A673 (cell line): ENCODE data around the gene HPCAL4. TPM values are rescaled to one million over a fixed set of nuclear protein-coding genes. Genes with fewer than 3 reads are reported as not detected.

Experiments used
- BruUV-seq: library from RNA; stranded (reverse); fragments of 400-500 nt; replicated peaks from 2 replicates; lab custom pipeline; 2021; lab: Mats Ljungman, UMichigan
- CTCF ChIA-PET: fragments of 300-600 bp; sonication (Branson Sonifier 250); formaldehyde crosslinking; loops from one replicate; lab custom pipeline; 2022; ENCODE audit warnings: antibody characterized with exemption; lab: Charles Lee
- POLR2A ChIA-PET: fragments of 300-600 bp; sonication (Branson Sonifier 250); formaldehyde crosslinking; loops from one replicate; lab custom pipeline; 2022; ENCODE audit warnings: antibody characterized with exemption; ENCODE audit not compliant: low non-redundant PET; lab: Charles Lee
- DNase-seq: peaks from one replicate; pipeline ENCODE4 v3.0.0-alpha.2; 2015; ENCODE audit warnings: low spot score
- H3K27ac ChIP-seq: fragments of 200-600 bp; sonication (generic); 2 replicates; pipeline ENCODE4 v1.5.1; 2016; ENCODE audit warnings: mixed run types, low read depth, mild to moderate bottlenecking, mixed read lengths, antibody characterized with exemption, low read length; ENCODE audit not compliant: poor library complexity, severe bottlenecking
- H3K27me3 ChIP-seq: fragments of 200-600 bp; sonication (generic); replicated peaks from 2 replicates; pipeline ENCODE4 v1.6.1; 2017; ENCODE audit warnings: mixed run types, low read depth, mild to moderate bottlenecking, mixed read lengths, antibody characterized with exemption, low read length; ENCODE audit not compliant: insufficient read depth, poor library complexity
- H3K36me3 ChIP-seq: fragments of 200-600 bp; sonication (generic); 2 replicates; pipeline ENCODE4 v1.6.1; 2016; ENCODE audit warnings: mixed run types, mild to moderate bottlenecking, mixed read lengths, antibody characterized with exemption, low read length; ENCODE audit not compliant: insufficient read depth, poor library complexity, severe bottlenecking
- H3K4me1 ChIP-seq: fragments of 200-600 bp; sonication (generic); 2 replicates; pipeline ENCODE4 v1.6.1; 2017; ENCODE audit warnings: mixed run types, mild to moderate bottlenecking, mixed read lengths, antibody characterized with exemption, low read length; ENCODE audit not compliant: insufficient read depth, poor library complexity, severe bottlenecking
- H3K4me3 ChIP-seq: fragments of 200-600 bp; sonication (generic); 2 replicates; pipeline ENCODE4 v1.5.1; 2016; ENCODE audit warnings: low read depth, mixed run types, mild to moderate bottlenecking, mixed read lengths, low read length; ENCODE audit not compliant: poor library complexity, severe bottlenecking
- H3K9me3 ChIP-seq: fragments of 200-600 bp; sonication (generic); 2 replicates; pipeline ENCODE4 v1.6.1; 2016; ENCODE audit warnings: mixed run types, low read depth, mild to moderate bottlenecking, mixed read lengths, antibody characterized with exemption, low read length; ENCODE audit not compliant: poor library complexity, severe bottlenecking
- EZH2 ChIP-seq: fragments of 200-600 bp; sonication (generic); IDR thresholded peaks from 2 replicates; pipeline ENCODE4 v1.6.1; 2017; ENCODE audit warnings: borderline replicate concordance, low read depth, mild to moderate bottlenecking, mixed read lengths, antibody characterized with exemption, low read length; ENCODE audit not compliant: poor library complexity, severe bottlenecking
- intact Hi-C: fragments of 100-400 bp; cut with micrococcal nuclease; formaldehyde crosslinking; loops from one replicate; pipeline ENCODE4 v1.10.0; 2022; ENCODE audit not compliant: unreplicated experiment
- total RNA-seq: library from RNA; stranded (reverse); gene quantifications from 2 replicates; pipeline ENCODE4 v1.2.3, GENCODE V29; 2021
- TF ChIP-seq, protein P1 (sequence below): fragments of 300-800, 200-600 bp; sonication (generic); conservative IDR thresholded peaks from 2 replicates; pipeline ENCODE4 v1.5.1; 2017; ENCODE audit warnings: low read depth, mild to moderate bottlenecking, antibody characterized with exemption, low read length, moderate library complexity, mixed read lengths

Gene HPCAL4
- total RNA-seq, 1 experiment from 2014 or later: not detected

DNA sequence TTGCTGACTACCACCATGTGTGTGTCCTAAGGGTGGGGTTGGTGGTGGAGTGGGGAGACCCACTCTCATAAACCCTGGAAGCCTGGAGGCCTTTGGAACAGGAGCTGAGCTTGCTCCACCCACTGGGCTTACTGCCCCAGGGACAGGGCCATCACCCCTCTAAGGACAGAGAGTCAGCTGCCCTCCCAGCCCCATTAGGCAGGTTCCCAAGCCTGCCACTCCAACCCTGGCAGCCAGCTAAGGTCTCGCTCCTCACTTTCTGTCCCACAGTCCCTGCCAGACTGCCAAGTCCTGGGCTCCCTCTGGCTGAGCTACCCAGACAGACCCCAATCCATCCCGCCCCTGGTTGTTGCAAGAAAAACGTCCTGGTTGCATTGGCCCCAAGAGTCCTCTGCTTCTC lies 23.1 kb downstream of the HPCAL4 start:
- H3K27ac ChIP-seq: no peak overlapping the region
- DNase-seq: no peak
- peaks cover 34% of the 10 kb centered on the region for H3K27me3 ChIP-seq
- H3K4me3 ChIP-seq: no peak overlapping the region
- ChIA-PET CTCF (no interaction called here), POLR2A (no interaction called here)
- H3K4me1 ChIP-seq: no peaks in the 10 kb centered on the region
- H3K36me3 ChIP-seq: no peaks in the 10 kb centered on the region
- intact Hi-C loops: no loop called here
- no TSS peak for BruUV-seq
- TF ChIP-seq, protein P1, sequence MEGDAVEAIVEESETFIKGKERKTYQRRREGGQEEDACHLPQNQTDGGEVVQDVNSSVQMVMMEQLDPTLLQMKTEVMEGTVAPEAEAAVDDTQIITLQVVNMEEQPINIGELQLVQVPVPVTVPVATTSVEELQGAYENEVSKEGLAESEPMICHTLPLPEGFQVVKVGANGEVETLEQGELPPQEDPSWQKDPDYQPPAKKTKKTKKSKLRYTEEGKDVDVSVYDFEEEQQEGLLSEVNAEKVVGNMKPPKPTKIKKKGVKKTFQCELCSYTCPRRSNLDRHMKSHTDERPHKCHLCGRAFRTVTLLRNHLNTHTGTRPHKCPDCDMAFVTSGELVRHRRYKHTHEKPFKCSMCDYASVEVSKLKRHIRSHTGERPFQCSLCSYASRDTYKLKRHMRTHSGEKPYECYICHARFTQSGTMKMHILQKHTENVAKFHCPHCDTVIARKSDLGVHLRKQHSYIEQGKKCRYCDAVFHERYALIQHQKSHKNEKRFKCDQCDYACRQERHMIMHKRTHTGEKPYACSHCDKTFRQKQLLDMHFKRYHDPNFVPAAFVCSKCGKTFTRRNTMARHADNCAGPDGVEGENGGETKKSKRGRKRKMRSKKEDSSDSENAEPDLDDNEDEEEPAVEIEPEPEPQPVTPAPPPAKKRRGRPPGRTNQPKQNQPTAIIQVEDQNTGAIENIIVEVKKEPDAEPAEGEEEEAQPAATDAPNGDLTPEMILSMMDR: no peak
- no peak for TF ChIP-seq EZH2
- no peaks in the 10 kb centered on the region for H3K9me3 ChIP-seq

DNA sequence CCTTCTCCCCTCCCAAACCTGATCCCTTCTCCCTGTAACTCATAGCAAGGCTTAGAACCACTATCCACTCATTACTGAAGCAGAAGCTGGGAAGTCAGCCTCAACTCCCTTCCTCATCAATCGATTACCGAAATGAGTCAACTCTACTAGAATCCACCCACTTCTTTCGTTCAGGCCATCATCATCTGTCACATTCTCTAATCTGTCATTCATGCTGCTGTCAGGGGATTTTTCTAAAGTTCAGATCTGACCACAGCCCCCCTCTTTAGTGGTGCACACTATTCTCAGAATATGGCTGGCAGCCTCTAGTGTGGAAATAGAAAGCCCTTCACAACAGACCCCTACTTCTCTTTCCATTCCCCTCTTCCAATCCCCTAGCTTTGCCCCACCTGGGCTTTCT lies 24.5 kb downstream of the HPCAL4 start:
- Histone ChIP-seq H3K9me3 (no peaks in the 10 kb centered on the region), H3K36me3 (no peaks in the 10 kb centered on the region), H3K4me3 (no peak overlapping the region), H3K27me3 (peaks cover 21% of the 10 kb centered on the region), H3K27ac (no peak overlapping the region), H3K4me1 (no peaks in the 10 kb centered on the region)
- POLR2A ChIA-PET: no interaction called here
- no peak for DNase-seq
- TF ChIP-seq EZH2: no peak
- TF ChIP-seq, protein P1: no peak
- no TSS peak for BruUV-seq
- CTCF ChIA-PET: no interaction called here
- intact Hi-C loops: no loop called here

DNA sequence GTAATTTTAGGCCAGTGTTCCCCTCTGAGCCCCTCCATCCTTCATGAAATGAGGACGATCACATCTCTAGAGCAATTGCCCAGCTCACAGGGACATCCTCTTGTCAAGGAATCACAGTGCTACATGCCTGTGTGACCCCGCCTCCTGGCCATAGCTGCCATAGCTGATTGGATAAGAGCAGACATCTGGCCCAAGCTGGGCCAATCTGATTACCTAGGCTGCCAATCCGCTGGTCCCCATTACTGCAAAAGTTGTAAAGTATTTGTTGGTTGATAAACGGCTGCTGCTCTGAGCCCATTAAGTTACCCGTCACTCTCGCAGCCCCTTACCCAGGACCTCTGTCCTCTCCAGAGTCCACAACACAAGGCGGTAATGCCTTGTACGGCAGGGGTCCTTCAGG lies 27.7 kb downstream of the HPCAL4 start:
- DNase-seq: no peak
- H3K27me3 ChIP-seq: no peaks in the 10 kb centered on the region

More for the DNA sequence above, 27.7 kb downstream of the HPCAL4 start:
- ChIA-PET CTCF (no interaction called here), POLR2A (no interaction called here)
- Histone ChIP-seq H3K9me3 (no peaks in the 10 kb centered on the region), H3K4me3 (no peak overlapping the region), H3K36me3 (no peaks in the 10 kb centered on the region), H3K27ac (no peak overlapping the region), H3K4me1 (no peaks in the 10 kb centered on the region)
- intact Hi-C loops: no loop called here
- TF ChIP-seq, protein P1: no peak
- TF ChIP-seq EZH2: no peak
- BruUV-seq: no TSS peak
